Parathyroid adenoma (tissue), 2 donors: ENCODE results near the gene LRRC1.

Source experiments
- H2AFZ ChIP-seq: fragments of 300-600 bp; sonication (generic); one replicate; pipeline ENCODE4 v1.7.0; 2017; ENCODE audit warnings: antibody characterized with exemption, mild to moderate bottlenecking
- H3K27ac ChIP-seq: fragments of 300-600 bp; sonication (generic); one replicate; pipeline ENCODE4 v1.7.0; 2017
- H3K27me3 ChIP-seq: fragments of 300-600 bp; sonication (generic); one replicate; pipeline ENCODE4 v1.7.0; 2017; ENCODE audit warnings: low read length; ENCODE audit not compliant: control insufficient read depth, insufficient read depth
- H3K36me3 ChIP-seq: fragments of 300-600 bp; sonication (generic); one replicate; pipeline ENCODE4 v1.7.0; 2017; ENCODE audit warnings: low read length; ENCODE audit not compliant: control insufficient read depth, insufficient read depth
- H3K4me1 ChIP-seq: fragments of 300-600 bp; sonication (generic); one replicate; pipeline ENCODE4 v1.7.0; 2017; ENCODE audit warnings: control low read depth
- H3K4me2 ChIP-seq: fragments of 300-600 bp; sonication (generic); one replicate; pipeline ENCODE4 v1.7.0; 2017; ENCODE audit warnings: low read length
- H3K4me3 ChIP-seq: fragments of 300-600 bp; sonication (generic); one replicate; pipeline ENCODE4 v1.7.0; 2017; ENCODE audit warnings: low read depth, low read length
- H3K79me2 ChIP-seq: fragments of 300-600 bp; sonication (generic); one replicate; pipeline ENCODE4 v1.7.0; 2017; ENCODE audit warnings: control low read depth
- H3K9ac ChIP-seq: fragments of 300-600 bp; sonication (generic); one replicate; pipeline ENCODE4 v1.7.0; 2017; ENCODE audit warnings: mild to moderate bottlenecking
- H3K9me3 ChIP-seq: fragments of 300-600 bp; sonication (generic); one replicate; pipeline ENCODE4 v1.7.0; 2017; ENCODE audit warnings: low read length; ENCODE audit not compliant: control insufficient read depth
- CTCF ChIP-seq: fragments of 300-600 bp; sonication (generic); IDR thresholded peaks from one replicate; pipeline ENCODE4 v1.7.0; 2017; ENCODE audit warnings: antibody characterized with exemption, mild to moderate bottlenecking
- donor health status: primary hyperparathyroidism.

LRRC1 gene

DNA sequence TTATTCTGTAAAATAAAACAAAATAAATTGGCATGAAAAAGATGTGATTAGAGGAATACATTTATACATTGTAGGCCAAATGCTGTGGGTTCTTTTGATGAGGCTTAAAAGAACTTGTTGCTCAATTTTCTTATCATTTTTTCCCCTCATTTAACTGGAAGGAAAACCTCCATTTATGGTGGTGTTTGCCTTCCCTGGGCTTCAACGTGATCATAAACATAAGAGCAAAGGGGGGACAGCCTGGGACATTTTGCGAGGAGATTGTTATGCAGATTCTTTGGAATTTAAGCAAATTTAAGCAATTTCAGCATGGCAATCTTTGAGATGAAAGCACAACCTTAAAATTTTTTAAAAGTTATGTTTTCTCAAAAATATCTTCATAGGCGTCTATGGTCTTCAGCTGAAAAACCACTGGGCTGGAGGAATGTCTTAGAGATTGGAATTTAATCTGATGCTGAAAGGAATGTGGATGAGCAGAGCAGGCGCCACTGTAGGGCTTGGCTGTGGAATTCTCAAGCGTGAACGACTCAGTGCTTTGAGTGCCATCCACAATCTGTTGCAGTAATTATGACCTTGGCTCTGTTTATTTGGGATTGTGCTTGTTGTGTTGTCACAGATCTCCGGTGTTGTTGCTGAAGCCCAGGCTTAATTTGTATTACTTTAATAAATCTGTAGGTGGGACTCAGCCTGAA is 167.0 kb downstream of the LRRC1 start:
- no peaks in the 10 kb centered on the region for H3K79me2 ChIP-seq
- no peak overlapping the region for H3K9ac ChIP-seq
- H3K4me2 ChIP-seq = no peak overlapping the region
- H3K36me3 ChIP-seq = no peaks in the 10 kb centered on the region
- H3K27ac ChIP-seq = no peak overlapping the region
- no peaks in the 10 kb centered on the region for H3K9me3 ChIP-seq
- TF ChIP-seq CTCF = no peak
- no peaks in the 10 kb centered on the region for H3K27me3 ChIP-seq
- no peaks in the 10 kb centered on the region for H3K4me1 ChIP-seq
- no peak overlapping the region for H3K4me3 ChIP-seq
- H2AFZ ChIP-seq = no peak overlapping the region

DNA sequence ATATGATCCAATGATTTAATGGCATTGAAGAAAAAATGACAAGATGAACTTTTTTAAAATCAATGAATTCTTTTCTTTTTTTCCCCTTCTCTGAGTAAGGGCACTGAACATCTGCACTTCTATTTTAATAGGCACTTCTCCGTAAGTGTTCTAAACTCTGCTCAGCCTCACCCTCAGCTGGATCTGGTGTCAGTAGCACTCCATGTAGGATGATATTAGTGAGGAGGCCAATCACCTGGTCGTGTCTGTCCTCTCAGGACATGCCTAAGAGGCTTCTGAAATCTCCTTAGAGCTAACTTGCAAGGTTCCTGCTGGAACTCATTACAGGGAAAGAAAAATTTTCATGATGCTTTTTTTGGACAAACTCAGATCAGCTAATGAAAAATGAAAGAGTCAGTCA is 167.8 kb downstream of the LRRC1 start:
- no peak overlapping the region for H3K27ac ChIP-seq
- H3K27me3 ChIP-seq = no peaks in the 10 kb centered on the region
- no peaks in the 10 kb centered on the region for H3K36me3 ChIP-seq
- no peak overlapping the region for H2AFZ ChIP-seq
- no peak overlapping the region for H3K9ac ChIP-seq
- H3K4me1 ChIP-seq = no peaks in the 10 kb centered on the region
- no peaks in the 10 kb centered on the region for H3K79me2 ChIP-seq
- no peaks in the 10 kb centered on the region for H3K9me3 ChIP-seq
- TF ChIP-seq CTCF = no peak
- no peak overlapping the region for H3K4me2 ChIP-seq
- no peak overlapping the region for H3K4me3 ChIP-seq

DNA sequence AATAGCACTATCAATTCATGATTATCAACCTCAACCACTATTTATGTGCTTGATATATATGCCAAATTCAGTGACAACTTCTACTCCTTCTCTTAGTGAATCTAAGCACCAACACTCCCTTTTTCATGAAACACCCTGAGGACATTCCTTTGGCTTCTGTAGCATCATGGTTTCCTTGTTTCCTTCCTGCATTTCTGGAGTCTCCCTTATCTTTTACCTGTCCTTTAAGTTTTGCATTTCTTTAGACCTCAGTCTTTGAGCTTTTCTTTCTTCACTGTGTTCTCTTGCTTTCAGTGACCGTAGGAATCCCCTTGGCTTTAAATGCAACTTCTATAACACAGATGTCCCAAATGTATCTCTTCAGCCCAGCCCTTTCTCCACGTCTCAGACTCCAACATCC is 172.6 kb downstream of the LRRC1 start:
- Histone ChIP-seq H3K4me1 (no peaks in the 10 kb centered on the region), H3K27ac (no peak overlapping the region), H3K4me2 (no peak overlapping the region), H3K9me3 (no peaks in the 10 kb centered on the region), H2AFZ (no peak overlapping the region), H3K9ac (no peak overlapping the region), H3K36me3 (no peaks in the 10 kb centered on the region), H3K4me3 (no peak overlapping the region), H3K27me3 (no peaks in the 10 kb centered on the region), H3K79me2 (no peaks in the 10 kb centered on the region)
- no peak for TF ChIP-seq CTCF
